Esophagus squamous epithelium (tissue), 4 donors: ENCODE results near the gene GAL3ST2.

Experiments used
- POLR2A ChIP-seq, 4 donors: fragments of 450-650 bp; IDR thresholded peaks; one replicate each; pipeline ENCODE4 v1.6.1; 2017; ENCODE audit warnings: antibody characterized with exemption in 4 of 4, mild to moderate bottlenecking in 4 of 4, moderate library complexity in 3 of 4
- TF ChIP-seq, protein P1 (sequence below), 6 experiments: fragments of 450-650 bp in 4 of 6; fragments of 200-600 bp in 2 of 6; sonication (generic) in 2 of 6; IDR thresholded peaks; one replicate each; pipeline ENCODE4 v1.5.1; 2016 to 2019; ENCODE audit warnings: antibody characterized with exemption in 6 of 6, mild to moderate bottlenecking in 4 of 6, moderate library complexity in 4 of 6

GRCh38 chr2:241811201-241811951 lies 34.8 kb downstream of the GAL3ST2 start:
- TF ChIP-seq, protein P1, sequence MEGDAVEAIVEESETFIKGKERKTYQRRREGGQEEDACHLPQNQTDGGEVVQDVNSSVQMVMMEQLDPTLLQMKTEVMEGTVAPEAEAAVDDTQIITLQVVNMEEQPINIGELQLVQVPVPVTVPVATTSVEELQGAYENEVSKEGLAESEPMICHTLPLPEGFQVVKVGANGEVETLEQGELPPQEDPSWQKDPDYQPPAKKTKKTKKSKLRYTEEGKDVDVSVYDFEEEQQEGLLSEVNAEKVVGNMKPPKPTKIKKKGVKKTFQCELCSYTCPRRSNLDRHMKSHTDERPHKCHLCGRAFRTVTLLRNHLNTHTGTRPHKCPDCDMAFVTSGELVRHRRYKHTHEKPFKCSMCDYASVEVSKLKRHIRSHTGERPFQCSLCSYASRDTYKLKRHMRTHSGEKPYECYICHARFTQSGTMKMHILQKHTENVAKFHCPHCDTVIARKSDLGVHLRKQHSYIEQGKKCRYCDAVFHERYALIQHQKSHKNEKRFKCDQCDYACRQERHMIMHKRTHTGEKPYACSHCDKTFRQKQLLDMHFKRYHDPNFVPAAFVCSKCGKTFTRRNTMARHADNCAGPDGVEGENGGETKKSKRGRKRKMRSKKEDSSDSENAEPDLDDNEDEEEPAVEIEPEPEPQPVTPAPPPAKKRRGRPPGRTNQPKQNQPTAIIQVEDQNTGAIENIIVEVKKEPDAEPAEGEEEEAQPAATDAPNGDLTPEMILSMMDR (IDR thresholded peaks at IDR 0.05), result no peak
- no peak for TF ChIP-seq POLR2A (IDR thresholded peaks at IDR 0.05)
